ENCODE data around the gene ENTPD2.

ENTPD2 gene

GRCh38 chr9:137045294-137046087 is 8.4 kb downstream of the ENTPD2 start:
- Mint-ChIP-seq H3K36me3 (ENCODE audit: low read depth) (no peaks in the 10 kb centered on the region), H3K27me3 (peaks cover 23% of the 10 kb centered on the region), H3K9me3 (no peaks in the 10 kb centered on the region), H3K27ac (no peak overlapping the region), H3K4me3 (peak overlapping the region; percentile 54), H3K4me1 (ENCODE audit: low read depth) (peaks cover 13% of the 10 kb centered on the region)

- Mint-ChIP-seq H3K27me3 (peaks cover 17% of the 10 kb centered on the region), H3K4me3 (peak overlapping the region; percentile 54), H3K9me3 (no peaks in the 10 kb centered on the region), H3K36me3 (ENCODE audit: low read depth) (no peaks in the 10 kb centered on the region), H3K4me1 (ENCODE audit: low read depth) (peaks cover 13% of the 10 kb centered on the region), H3K27ac (no peak overlapping the region)
Observed at GRCh38 chr9:137044502-137045177, 9.2 kb downstream of the ENTPD2 start.

DNA sequence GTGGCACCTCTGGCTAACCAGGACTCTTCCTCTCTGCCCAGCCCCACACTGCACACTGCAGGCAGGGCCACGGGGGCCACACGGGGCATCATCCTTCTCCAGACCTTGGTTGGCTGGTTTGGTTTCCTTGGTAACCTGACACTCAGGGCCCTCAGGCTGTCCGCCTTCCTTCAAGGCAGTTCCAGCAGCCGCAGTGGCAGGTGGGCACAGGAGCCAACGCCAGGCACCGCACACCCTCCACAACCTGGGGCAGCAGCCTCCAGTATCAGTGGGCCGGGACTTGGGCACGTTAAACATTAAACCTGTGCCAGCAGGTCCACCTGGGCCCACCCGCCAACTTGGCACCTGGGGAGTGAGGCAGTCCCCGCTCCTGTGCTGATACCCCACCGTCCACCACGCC is 9.8 kb downstream of the ENTPD2 start:
- Mint-ChIP-seq H3K27ac (no peak overlapping the region), H3K27me3 (peaks cover 14% of the 10 kb centered on the region), H3K36me3 (ENCODE audit: low read depth) (no peaks in the 10 kb centered on the region), H3K4me1 (ENCODE audit: low read depth) (peaks cover 13% of the 10 kb centered on the region), H3K4me3 (no peak overlapping the region), H3K9me3 (no peaks in the 10 kb centered on the region)

GRCh38 chr9:137042751-137043727 is 10.8 kb downstream of the ENTPD2 start:
- no peaks in the 10 kb centered on the region for H3K36me3 Mint-ChIP-seq (ENCODE audit: low read depth)
- H3K4me1 Mint-ChIP-seq (ENCODE audit: low read depth) = peaks cover 13% of the 10 kb centered on the region
- no peak overlapping the region for H3K4me3 Mint-ChIP-seq
- H3K27ac Mint-ChIP-seq = no peak overlapping the region
- no peaks in the 10 kb centered on the region for H3K9me3 Mint-ChIP-seq
- peaks cover 12% of the 10 kb centered on the region for H3K27me3 Mint-ChIP-seq

- H3K9me3 Mint-ChIP-seq = no peaks in the 10 kb centered on the region
- H3K4me1 Mint-ChIP-seq (ENCODE audit: low read depth) = peaks cover 13% of the 10 kb centered on the region
- no peak overlapping the region for H3K4me3 Mint-ChIP-seq
- no peak overlapping the region for H3K27ac Mint-ChIP-seq
- no peaks in the 10 kb centered on the region for H3K36me3 Mint-ChIP-seq (ENCODE audit: low read depth)
- H3K27me3 Mint-ChIP-seq = peaks cover 6% of the 10 kb centered on the region
Observed at GRCh38 chr9:137041124-137041523, 12.7 kb downstream of the ENTPD2 start.

DNA sequence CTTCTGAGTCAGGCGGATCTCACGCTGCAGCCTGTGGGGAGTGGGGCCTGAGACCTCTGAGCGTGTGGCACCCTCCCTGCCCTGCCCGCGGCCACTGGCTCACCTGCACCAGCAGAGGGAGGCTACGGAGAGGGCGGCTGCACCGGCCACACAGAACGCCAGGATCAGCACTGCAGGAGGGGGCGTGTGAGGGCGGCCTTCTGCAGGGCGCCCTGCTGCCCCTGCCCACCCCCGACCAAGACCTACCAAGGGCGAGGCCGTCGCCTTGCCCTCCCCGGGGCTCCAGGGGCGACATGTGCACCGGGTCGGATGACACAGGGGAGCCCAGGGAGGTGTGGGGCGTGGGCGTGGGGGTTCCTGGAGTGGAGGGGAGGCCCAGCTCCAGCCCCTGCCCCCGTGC is 13.3 kb downstream of the ENTPD2 start:
- H3K9me3 Mint-ChIP-seq = no peaks in the 10 kb centered on the region
- H3K4me1 Mint-ChIP-seq (ENCODE audit: low read depth) = peaks cover 13% of the 10 kb centered on the region
- H3K4me3 Mint-ChIP-seq = no peak overlapping the region
- no peaks in the 10 kb centered on the region for H3K36me3 Mint-ChIP-seq (ENCODE audit: low read depth)
- H3K27me3 Mint-ChIP-seq = peaks cover 6% of the 10 kb centered on the region
- no peak overlapping the region for H3K27ac Mint-ChIP-seq

DNA sequence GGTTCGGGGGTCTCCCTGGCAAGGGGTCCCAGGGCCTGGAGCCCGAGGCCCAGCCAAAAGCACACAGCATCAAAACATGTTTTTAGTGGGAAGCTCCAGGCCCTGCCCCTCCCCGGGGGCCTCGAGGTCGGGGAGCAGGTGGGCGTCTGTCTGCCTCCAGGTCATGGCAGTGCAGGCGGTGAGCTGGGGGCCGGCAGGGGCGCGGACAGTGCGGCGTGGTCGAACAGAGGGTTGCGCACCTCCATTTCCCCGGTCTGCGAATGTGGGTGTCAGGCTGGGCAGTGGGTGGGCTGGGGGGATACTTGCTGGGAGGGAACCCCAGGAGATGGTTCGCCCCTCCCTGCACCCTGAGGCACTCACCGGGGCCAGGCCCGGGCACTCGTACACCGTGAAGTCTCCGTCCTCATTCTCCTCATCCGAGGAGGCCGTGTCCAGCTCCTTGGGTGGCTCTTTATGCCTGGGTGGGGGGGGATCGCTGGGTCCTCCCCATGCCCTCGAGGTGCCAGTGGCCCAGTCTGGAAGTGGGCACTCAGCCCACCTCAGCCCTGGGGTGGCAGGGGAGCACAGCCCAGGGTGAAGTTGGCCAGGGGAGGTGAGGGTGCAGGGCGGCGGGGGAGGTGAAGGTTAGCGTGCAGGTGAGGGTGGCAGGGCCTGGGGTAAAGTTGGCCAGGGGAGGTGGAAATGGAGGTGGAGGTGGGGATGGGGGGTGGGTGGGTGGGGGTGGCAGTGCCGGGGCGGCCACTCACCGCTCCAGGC is 14.1 kb downstream of the ENTPD2 start:
- Mint-ChIP-seq H3K27ac (no peak overlapping the region), H3K4me1 (ENCODE audit: low read depth) (peaks cover 11% of the 10 kb centered on the region), H3K36me3 (ENCODE audit: low read depth) (no peaks in the 10 kb centered on the region), H3K9me3 (no peaks in the 10 kb centered on the region), H3K27me3 (peaks cover 2% of the 10 kb centered on the region), H3K4me3 (no peak overlapping the region)

DNA sequence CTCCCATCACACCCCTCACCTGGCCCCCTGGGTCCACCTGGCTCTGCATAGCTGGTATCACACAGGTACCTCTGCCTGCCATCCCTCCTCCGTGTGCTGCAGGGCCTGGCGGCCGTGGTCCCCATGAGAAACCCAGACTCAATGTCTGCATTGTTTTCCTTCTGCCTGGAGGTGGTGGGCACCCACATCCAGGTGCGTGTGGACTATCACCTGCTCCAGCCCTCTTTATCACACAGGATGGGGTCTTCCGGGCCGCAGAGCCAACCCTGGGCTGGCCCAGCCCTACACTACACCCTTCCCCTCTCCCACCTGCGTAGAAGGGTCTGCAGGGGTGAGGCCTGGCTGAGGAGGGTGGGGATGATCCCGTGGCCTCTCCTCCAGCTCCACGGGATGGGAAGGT is 14.9 kb downstream of the ENTPD2 start:
- H3K27me3 Mint-ChIP-seq = no peaks in the 10 kb centered on the region
- peaks cover 10% of the 10 kb centered on the region for H3K4me1 Mint-ChIP-seq (ENCODE audit: low read depth)
- H3K27ac Mint-ChIP-seq = no peak overlapping the region
- no peak overlapping the region for H3K4me3 Mint-ChIP-seq
- H3K9me3 Mint-ChIP-seq = no peaks in the 10 kb centered on the region
- no peaks in the 10 kb centered on the region for H3K36me3 Mint-ChIP-seq (ENCODE audit: low read depth)

DNA sequence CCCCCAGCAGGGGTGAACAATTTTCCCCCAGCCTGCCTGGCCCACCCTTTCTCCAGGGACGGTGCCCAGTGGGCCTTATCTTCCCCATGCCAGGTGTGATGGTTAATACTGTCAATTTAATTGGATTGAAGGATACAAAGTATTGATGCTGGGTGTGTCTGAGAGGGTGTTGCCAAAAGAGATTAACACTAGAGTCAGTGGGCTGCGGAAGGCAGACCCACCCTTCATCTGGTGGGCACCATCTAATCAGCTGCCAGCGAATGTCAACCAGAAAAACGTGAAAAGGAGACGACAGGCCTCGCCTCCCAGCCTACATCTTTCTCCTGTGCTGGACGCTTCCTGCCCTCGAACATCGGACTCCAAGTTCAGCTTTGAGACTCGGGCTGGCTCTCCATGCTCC is 16.4 kb downstream of the ENTPD2 start:
- Mint-ChIP-seq H3K27ac (no peak overlapping the region), H3K4me1 (ENCODE audit: low read depth) (peaks cover 22% of the 10 kb centered on the region), H3K27me3 (no peaks in the 10 kb centered on the region), H3K4me3 (no peak overlapping the region), H3K36me3 (ENCODE audit: low read depth) (no peaks in the 10 kb centered on the region), H3K9me3 (no peaks in the 10 kb centered on the region)

- Mint-ChIP-seq H3K4me1 (ENCODE audit: low read depth) (peaks cover 25% of the 10 kb centered on the region), H3K36me3 (ENCODE audit: low read depth) (no peaks in the 10 kb centered on the region), H3K4me3 (no peak overlapping the region), H3K9me3 (no peaks in the 10 kb centered on the region), H3K27ac (no peak overlapping the region), H3K27me3 (no peaks in the 10 kb centered on the region)
Observed at GRCh38 chr9:137037035-137037434, 16.8 kb downstream of the ENTPD2 start.

DNA sequence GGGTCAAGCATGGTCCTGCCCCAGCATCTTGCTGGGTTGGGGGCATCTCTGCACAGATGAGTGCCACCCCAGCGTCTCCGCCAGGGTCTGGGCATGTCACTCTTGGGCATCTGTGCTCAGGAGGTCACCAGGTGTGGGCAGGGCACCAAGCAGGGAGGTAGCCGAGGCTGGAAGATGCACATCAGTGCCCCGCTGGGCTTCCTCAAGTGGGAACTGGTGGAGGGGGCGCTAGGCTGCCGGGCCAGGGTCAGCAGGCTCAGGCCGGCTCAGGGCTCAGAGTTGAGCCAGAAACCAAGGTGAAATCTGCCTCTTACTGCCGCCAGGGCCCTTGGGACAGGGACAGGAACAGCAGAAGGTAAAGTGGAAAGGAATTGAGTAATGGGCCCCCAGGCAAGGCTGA is 17.9 kb downstream of the ENTPD2 start:
- no peaks in the 10 kb centered on the region for H3K9me3 Mint-ChIP-seq
- no peaks in the 10 kb centered on the region for H3K36me3 Mint-ChIP-seq (ENCODE audit: low read depth)
- H3K27ac Mint-ChIP-seq = no peak overlapping the region
- no peak overlapping the region for H3K4me3 Mint-ChIP-seq
- H3K4me1 Mint-ChIP-seq (ENCODE audit: low read depth) = peaks cover 31% of the 10 kb centered on the region
- no peaks in the 10 kb centered on the region for H3K27me3 Mint-ChIP-seq

GRCh38 chr9:137035507-137035834 is 18.4 kb downstream of the ENTPD2 start:
- Mint-ChIP-seq H3K4me3 (no peak overlapping the region), H3K36me3 (ENCODE audit: low read depth) (no peaks in the 10 kb centered on the region), H3K9me3 (no peaks in the 10 kb centered on the region), H3K4me1 (ENCODE audit: low read depth) (peaks cover 36% of the 10 kb centered on the region), H3K27ac (no peak overlapping the region), H3K27me3 (no peaks in the 10 kb centered on the region)

DNA sequence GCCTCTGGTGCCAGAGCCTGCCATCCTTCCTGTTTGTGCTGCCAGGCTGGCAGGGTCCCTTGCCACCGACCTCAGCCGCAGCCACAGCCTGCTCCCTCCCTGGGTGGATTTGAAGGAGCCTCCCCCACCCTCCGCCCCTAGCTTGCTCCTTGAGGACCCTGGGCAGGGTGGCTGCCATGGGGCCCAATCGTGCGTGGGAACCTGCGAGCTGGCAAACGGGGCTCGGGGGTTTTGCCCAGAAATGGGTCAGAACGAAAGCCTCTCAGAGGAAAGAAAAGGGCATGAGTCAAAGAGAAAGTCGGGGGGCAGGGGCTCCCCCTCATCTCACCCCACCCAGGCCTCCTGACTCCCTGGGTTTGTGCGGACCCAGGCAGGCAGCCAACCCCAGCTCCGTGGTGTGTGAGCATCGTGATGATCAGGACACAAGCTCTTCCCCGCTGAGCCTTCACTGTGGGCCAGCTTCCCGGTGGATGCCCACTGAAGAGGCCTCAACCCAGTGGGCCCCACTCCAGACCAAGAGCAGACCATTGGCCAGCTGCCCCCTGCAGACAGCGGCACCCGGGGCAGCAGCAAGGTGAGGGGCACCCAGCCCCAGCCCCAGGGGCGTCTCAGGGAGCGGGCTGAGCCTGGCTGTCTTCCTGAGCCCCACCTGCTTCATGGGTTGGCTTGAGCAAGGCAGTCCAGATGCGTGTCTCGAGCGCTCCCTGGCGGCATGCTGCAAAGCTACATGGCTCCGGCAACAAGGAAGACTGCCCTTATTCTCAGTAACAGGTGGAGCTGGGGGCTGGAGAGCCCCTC is 19.0 kb downstream of the ENTPD2 start:
- Mint-ChIP-seq H3K27ac (peak overlapping the region; percentile 63), H3K36me3 (ENCODE audit: low read depth) (no peaks in the 10 kb centered on the region), H3K4me3 (peak overlapping the region; percentile 53), H3K27me3 (no peaks in the 10 kb centered on the region), H3K9me3 (no peaks in the 10 kb centered on the region), H3K4me1 (ENCODE audit: low read depth) (peaks cover 40% of the 10 kb centered on the region)

All from stimulated activated naive CD8-positive, alpha-beta T cell treated with anti-CD3 and anti-CD28 coated beads, Interleukin-15, Interleukin-2, amounts not matched to agents 100 ng/mL and 50 ng/mL, for 24 hours (primary cell).